Endothelial cell of umbilical vein (primary cell): ENCODE data around the gene ERP29. TPM values are rescaled to one million over a fixed set of nuclear protein-coding genes. Genes with fewer than 3 reads are reported as not detected.
"Not testable (repeated sequence)": the region's sequence is repeated elsewhere in the genome, so short reads cannot be mapped to it uniquely, and the experiment has no call there.

Experiments used
- BruUV-seq: library from RNA; stranded (reverse); fragments of 400-500 nt; replicated peaks from 2 replicates; lab custom pipeline; 2021; lab: Mats Ljungman, UMichigan
- CTCF ChIA-PET: fragments of 300-600, 350-600 bp; sonication (Branson Sonifier 250); formaldehyde crosslinking; loops from one replicate; lab custom pipeline; 2021; ENCODE audit warnings: antibody characterized with exemption, inconsistent platforms; lab: Charles Lee
- POLR2A ChIA-PET: fragments of 300-600, 350-600 bp; sonication (Branson Sonifier 250); formaldehyde crosslinking; loops from one replicate; lab custom pipeline; 2021; ENCODE audit warnings: antibody characterized with exemption, inconsistent platforms; lab: Charles Lee
- DNase-seq: peaks from one replicate; pipeline ENCODE4 v3.0.0-alpha.2; 2011; ENCODE audit warnings: low read depth, low spot score
- FAIRE-seq: peaks from 2 replicates; lab custom pipeline; 2011; peaks lifted over from hg19 to GRCh38; lab: Jason Lieb, UNC
- H2AFZ ChIP-seq: 2 replicates; pipeline ENCODE4 v1.6.0; 2012; ENCODE audit warnings: low read depth, low read length, control low read depth, inconsistent platforms
- H3K27ac ChIP-seq: 2 replicates; pipeline ENCODE4 v1.5.1; 2011; ENCODE audit warnings: low read depth, mild to moderate bottlenecking, control low read depth, low read length, moderate library complexity; ENCODE audit not compliant: insufficient read depth
- H3K27me3 ChIP-seq, 2 experiments: 2 replicates each; pipeline versions ENCODE4 v1.6.0 to v1.6.1; 2011; ENCODE audit warnings: low read length in 2 of 2, mixed read lengths in 1 of 2; ENCODE audit not compliant: control insufficient read depth in 2 of 2, insufficient read depth in 2 of 2
- H3K36me3 ChIP-seq, 2 experiments: 2 replicates in 1 of 2; 3 replicates in 1 of 2; pipeline ENCODE4 v1.5.1; 2011; ENCODE audit warnings: low read length in 2 of 2, mild to moderate bottlenecking in 1 of 2, moderate library complexity in 1 of 2; ENCODE audit not compliant: control insufficient read depth in 2 of 2, insufficient read depth in 2 of 2; ENCODE audit errors: extremely low read depth in 1 of 2
- H3K4me1 ChIP-seq: 3 replicates; pipeline ENCODE4 v1.5.1; 2011; ENCODE audit warnings: mild to moderate bottlenecking, low read length; ENCODE audit not compliant: control insufficient read depth, insufficient read depth; ENCODE audit errors: extremely low read depth
- H3K4me2 ChIP-seq: 2 replicates; pipeline ENCODE4 v1.6.1; 2011; ENCODE audit warnings: low read length, control low read depth, mixed read lengths; ENCODE audit not compliant: insufficient read depth
- H3K4me3 ChIP-seq, 3 experiments: fragments of 200-600 bp in 1 of 3; sonication (generic), shearing (Covaris generic) in 1 of 3; replicated peaks in 1 of 3; 2 replicates each; pipeline ENCODE4 v1.5.1; 2011 to 2016; ENCODE audit warnings: control low read depth in 3 of 3, low read length in 3 of 3, mild to moderate bottlenecking in 2 of 3, inconsistent platforms in 1 of 3, low read depth in 1 of 3, moderate library complexity in 1 of 3; ENCODE audit not compliant: insufficient read depth in 1 of 3
- H3K79me2 ChIP-seq: 2 replicates; pipeline ENCODE4 v1.6.0; 2012; ENCODE audit warnings: low read length, inconsistent platforms; ENCODE audit not compliant: control insufficient read depth, insufficient read depth
- H3K9ac ChIP-seq: replicated peaks from 2 replicates; pipeline ENCODE3; 2011; ENCODE audit warnings: low read length, control low read depth; ENCODE audit not compliant: insufficient read depth; ENCODE audit errors: extremely low read depth
- H3K9me1 ChIP-seq: replicated peaks from 3 replicates; pipeline ENCODE4 v1.6.0; 2011; ENCODE audit warnings: mild to moderate bottlenecking, low read length; ENCODE audit not compliant: control insufficient read depth, insufficient read depth; ENCODE audit errors: extremely low read depth
- H3K9me3 ChIP-seq: replicated peaks from 2 replicates; pipeline ENCODE4 v1.5.1; 2012; ENCODE audit warnings: low read length, inconsistent platforms; ENCODE audit not compliant: control insufficient read depth, insufficient read depth
- H4K20me1 ChIP-seq: replicated peaks from 2 replicates; pipeline ENCODE3; 2011; ENCODE audit warnings: mild to moderate bottlenecking, low read length; ENCODE audit not compliant: control insufficient read depth, insufficient read depth; ENCODE audit errors: extremely low read depth
- EZH2 ChIP-seq: IDR thresholded peaks from 2 replicates; pipeline ENCODE4 v1.6.1; 2012; ENCODE audit warnings: borderline replicate concordance, low read depth, mild to moderate bottlenecking, moderate library complexity, low read length, inconsistent platforms; ENCODE audit not compliant: severe bottlenecking
- FOS ChIP-seq: IDR thresholded peaks from 2 replicates; pipeline ENCODE4 v1.6.1; 2011; ENCODE audit warnings: mild to moderate bottlenecking, low read length, moderate library complexity, borderline replicate concordance; ENCODE audit not compliant: insufficient read depth
- GATA2 ChIP-seq: IDR thresholded peaks from 2 replicates; pipeline ENCODE4 v1.7.0; 2011; ENCODE audit warnings: low read depth, mild to moderate bottlenecking, moderate library complexity, mixed read lengths, low read length; ENCODE audit not compliant: insufficient read length, insufficient read depth
- JUN ChIP-seq: IDR thresholded peaks from 2 replicates; pipeline ENCODE4 v1.6.1; 2011; ENCODE audit warnings: borderline replicate concordance, low read depth; ENCODE audit not compliant: insufficient read length, insufficient read depth
- MYC ChIP-seq: IDR thresholded peaks from one replicate; pipeline ENCODE4 v1.6.1; 2011; ENCODE audit warnings: mild to moderate bottlenecking, low read depth, low read length
- POLR2A ChIP-seq: IDR thresholded peaks from 2 replicates; pipeline ENCODE4 v1.6.1; 2012; ENCODE audit warnings: low read depth, mild to moderate bottlenecking, control low read depth, low read length
- POLR2AphosphoS5 ChIP-seq: IDR thresholded peaks from 2 replicates; pipeline ENCODE4 v1.6.1; 2012; ENCODE audit warnings: low read depth, mild to moderate bottlenecking, control low read depth, low read length, moderate library complexity; ENCODE audit not compliant: insufficient read depth
- dilution Hi-C: fragments of 300-500 bp; cut with MboI; formaldehyde crosslinking; loops from one replicate; pipeline ENCODE4 v1.15.0; 2019; ENCODE audit warnings: low sequenced_read_pairs; ENCODE audit not compliant: extremely low pct_ligation_motif_present
- intact Hi-C: fragments of 100-400 bp; cut with micrococcal nuclease; formaldehyde crosslinking; loops from one replicate; pipeline ENCODE4 v1.10.0; 2022
- polyA plus RNA-seq, 4 experiments: library from polyadenylated mRNA; depleted of rRNA in 3 of 4; stranded (reverse) in 3 of 4; unstranded in 1 of 4; fragments of >200 nt; gene quantifications; 2 replicates each; pipeline versions ENCODE4 v1.2.1 to v1.2.3, GENCODE V29; 2011 to 2012; ENCODE audit warnings: missing spikeins in 1 of 4
- total RNA-seq: library from RNA; stranded (reverse); gene quantifications from 2 replicates; pipeline ENCODE4 v1.2.3, GENCODE V29; 2021
- TF ChIP-seq, protein P1 (sequence below): IDR thresholded peaks from 2 replicates; pipeline ENCODE4 v1.6.1; 2011; ENCODE audit not compliant: insufficient read depth, insufficient read length
- TF ChIP-seq, protein P2 (sequence below), 2 donors: IDR thresholded peaks; 1 replicate in 1 of 2; 2 replicates in 1 of 2; pipeline ENCODE4 v1.5.1; 2011; ENCODE audit warnings: low read length in 2 of 2, mild to moderate bottlenecking in 2 of 2, moderate library complexity in 2 of 2, control low read depth in 1 of 2, inconsistent platforms in 1 of 2, low read depth in 1 of 2; ENCODE audit not compliant: insufficient read depth in 1 of 2; ENCODE audit errors: extremely low read depth in 1 of 2

ERP29 gene
- total and polyA plus RNA-seq, 2 donors (not counting 3 experiments of a cell fraction or from before 2014, with no cell fraction given) = 77.1 to 116 TPM

DNA sequence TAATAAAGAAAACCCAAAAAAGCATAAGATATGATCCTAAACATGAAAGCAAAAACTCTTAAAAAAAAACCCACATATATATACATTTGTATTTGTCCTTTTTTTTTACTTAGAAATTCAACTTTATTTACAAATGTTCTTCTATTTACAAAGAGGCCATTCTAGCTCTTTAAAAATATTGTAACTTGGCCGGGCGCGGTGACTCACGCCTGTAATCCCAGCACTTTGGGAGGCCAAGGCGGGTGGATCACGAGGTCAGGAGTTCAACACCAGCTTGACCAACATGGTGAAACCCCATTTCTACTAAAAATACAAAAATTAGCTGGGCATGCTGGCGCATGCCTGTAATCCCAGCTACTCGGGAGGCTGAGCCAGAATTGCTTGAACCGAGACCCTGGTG, 14.1 kb upstream of the ERP29 start:
- H3K9me3 ChIP-seq, H4K20me1 ChIP-seq, H3K9ac ChIP-seq, H3K4me1 ChIP-seq, H3K27me3 ChIP-seq, DNase-seq, H3K4me3 ChIP-seq, FAIRE-seq, H3K4me2 ChIP-seq, BruUV-seq, H3K9me1 ChIP-seq, H2AFZ ChIP-seq, dilution Hi-C loops, H3K36me3 ChIP-seq, H3K79me2 ChIP-seq, H3K27ac ChIP-seq, intact Hi-C loops, POLR2A ChIA-PET: not testable (repeated sequence)
- CTCF ChIA-PET = interaction anchor here (1.9 to 2.0 kb wide), 3 partner anchors 14 to 54 kb away, joined by 5 to 7 read pairs (median 6); partner anchors contain the start of genes ERP29 and TMEM116

DNA sequence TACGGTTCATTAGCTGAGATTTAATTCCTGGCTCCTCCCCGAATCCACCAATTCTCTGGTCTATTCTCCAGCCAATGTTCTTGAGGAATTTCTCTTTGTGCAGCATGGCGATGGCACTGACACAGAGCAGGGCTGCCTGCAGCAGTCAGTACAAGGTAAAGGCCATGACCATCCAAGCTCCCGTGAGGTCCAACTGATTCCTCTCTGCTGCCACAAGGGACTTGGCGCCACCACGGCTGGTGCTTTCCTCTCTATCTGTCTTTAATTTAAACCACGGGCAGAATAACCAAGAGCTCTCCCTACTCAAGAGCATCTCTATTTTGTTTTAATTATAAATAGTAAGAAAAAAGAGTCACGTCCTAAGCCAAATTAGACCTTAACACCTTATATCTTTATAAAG, 12.4 kb upstream of the ERP29 start:
- no peak for FAIRE-seq
- Histone ChIP-seq H3K4me2 (no peak overlapping the region), H3K36me3 (no peaks in the 10 kb centered on the region), H4K20me1 (no peaks in the 10 kb centered on the region), H3K9me1 (no peaks in the 10 kb centered on the region), H3K79me2 (no peaks in the 10 kb centered on the region), H3K27me3 (no peaks in the 10 kb centered on the region), H3K9me3 (no peaks in the 10 kb centered on the region), H3K4me1 (no peaks in the 10 kb centered on the region), H3K27ac (no peak overlapping the region), H2AFZ (no peak overlapping the region), H3K4me3 (no peak overlapping the region), H3K9ac (no peak overlapping the region)
- intact Hi-C loops = no loop called here
- dilution Hi-C loops = no loop called here
- DNase-seq = no peak
- ChIA-PET CTCF (interaction anchor here (1.6 kb wide), 1 partner anchor 12 kb away, joined by 3 read pairs; the partner anchor contains the start of genes ERP29 and TMEM116), POLR2A (no interaction called here)
- TF ChIP-seq EZH2 = no peak
- no peak for TF ChIP-seq MYC
- no peak for TF ChIP-seq POLR2A
- TF ChIP-seq, protein P1, sequence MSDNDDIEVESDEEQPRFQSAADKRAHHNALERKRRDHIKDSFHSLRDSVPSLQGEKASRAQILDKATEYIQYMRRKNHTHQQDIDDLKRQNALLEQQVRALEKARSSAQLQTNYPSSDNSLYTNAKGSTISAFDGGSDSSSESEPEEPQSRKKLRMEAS = no peak
- no peak for TF ChIP-seq POLR2AphosphoS5
- TF ChIP-seq JUN = no peak
- TF ChIP-seq FOS = no peak
- TF ChIP-seq, protein P2, sequence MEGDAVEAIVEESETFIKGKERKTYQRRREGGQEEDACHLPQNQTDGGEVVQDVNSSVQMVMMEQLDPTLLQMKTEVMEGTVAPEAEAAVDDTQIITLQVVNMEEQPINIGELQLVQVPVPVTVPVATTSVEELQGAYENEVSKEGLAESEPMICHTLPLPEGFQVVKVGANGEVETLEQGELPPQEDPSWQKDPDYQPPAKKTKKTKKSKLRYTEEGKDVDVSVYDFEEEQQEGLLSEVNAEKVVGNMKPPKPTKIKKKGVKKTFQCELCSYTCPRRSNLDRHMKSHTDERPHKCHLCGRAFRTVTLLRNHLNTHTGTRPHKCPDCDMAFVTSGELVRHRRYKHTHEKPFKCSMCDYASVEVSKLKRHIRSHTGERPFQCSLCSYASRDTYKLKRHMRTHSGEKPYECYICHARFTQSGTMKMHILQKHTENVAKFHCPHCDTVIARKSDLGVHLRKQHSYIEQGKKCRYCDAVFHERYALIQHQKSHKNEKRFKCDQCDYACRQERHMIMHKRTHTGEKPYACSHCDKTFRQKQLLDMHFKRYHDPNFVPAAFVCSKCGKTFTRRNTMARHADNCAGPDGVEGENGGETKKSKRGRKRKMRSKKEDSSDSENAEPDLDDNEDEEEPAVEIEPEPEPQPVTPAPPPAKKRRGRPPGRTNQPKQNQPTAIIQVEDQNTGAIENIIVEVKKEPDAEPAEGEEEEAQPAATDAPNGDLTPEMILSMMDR (IDR thresholded peaks at IDR 0.05; ENCODE audit: extremely low read depth in 1 of 2, insufficient read depth in 1 of 2, low read depth in 1 of 2, low read length in 2 of 2) = no peak
- TF ChIP-seq GATA2 = no peak
- no TSS peak for BruUV-seq
